ENCODE results near the gene AHNAK2. TPM values are rescaled to one million over a fixed set of nuclear protein-coding genes. Genes with fewer than 3 reads are reported as not detected.

AHNAK2 gene
- total and polyA plus RNA-seq, 2 donors (not counting 1 experiment from before 2014, with no cell fraction given): not detected

DNA sequence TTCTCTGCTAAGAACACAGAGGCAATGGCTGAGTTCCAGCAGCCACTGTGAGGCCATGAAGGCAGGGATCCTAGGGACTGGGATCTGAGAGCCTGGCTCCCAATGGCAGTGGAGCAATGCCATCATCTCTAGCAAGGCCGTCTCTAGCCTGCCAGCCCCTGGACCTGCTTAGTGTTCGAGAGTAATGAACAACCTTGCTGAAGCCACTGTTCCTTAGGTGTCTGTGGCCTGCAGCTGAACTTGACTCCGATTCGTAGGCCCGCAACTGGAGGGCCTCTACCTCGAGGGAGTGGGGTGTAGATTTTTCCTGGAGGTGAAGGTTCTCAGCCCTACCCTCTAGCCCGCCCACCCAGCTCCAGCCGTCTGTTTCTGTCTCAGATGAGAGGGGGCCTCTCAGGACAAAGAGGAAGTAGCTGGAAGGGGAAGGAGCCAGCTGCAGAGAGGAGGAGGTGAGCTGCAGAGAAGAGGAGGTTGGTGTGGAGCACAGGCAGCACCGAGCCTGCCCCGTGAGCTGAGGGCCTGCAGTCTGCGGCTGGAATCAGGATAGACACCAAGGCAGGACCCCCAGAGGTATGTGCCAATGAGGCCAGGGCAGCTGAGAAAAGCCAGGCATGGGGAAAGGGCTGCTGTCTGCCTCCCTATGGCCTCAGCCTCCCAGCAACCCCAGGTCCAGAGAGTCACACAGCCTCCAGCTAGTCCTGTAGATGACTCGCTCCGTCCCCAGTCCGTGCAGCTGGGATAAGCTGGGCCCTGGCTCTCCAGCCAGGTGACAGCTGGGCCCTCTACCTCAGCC lies 53.6 kb downstream of the AHNAK2 start, which contains the start of gene PLD4:
TSS of gene PLD4 (plus strand) at position 459 of the 793 bp plus-strand sequence. CDS start 2,262 bp downstream, outside the sequence.
- H3K27me3 ChIP-seq (replicated peaks in 1 of 4; ENCODE audit: control extremely low read depth in 1 of 4, control insufficient read depth in 3 of 4, insufficient read depth in 4 of 4, low read length in 3 of 4): no peaks in the 10 kb centered on the region
- peak within 1 kb of the TSS; percentile 97 for H3K4me2 ChIP-seq (replicated peaks; ENCODE audit: low read depth, low read length, poor library complexity, severe bottlenecking)
- intact Hi-C loops (cut with micrococcal nuclease): no loop called here
- peaks cover 42% of the 10 kb centered on the region for H3K79me2 ChIP-seq (ENCODE audit: control insufficient read depth, insufficient read depth, low read length)
- WGBS (ENCODE audit: insufficient coverage): 7% methylated on average over 11 of the region's 14 CpGs
- Mint-ChIP-seq H3K4me3 (peak within 1 kb of the TSS; percentile 86), H3K4me1 (peaks cover 74% of the 10 kb centered on the region), H3K27ac (peak within 1 kb of the TSS; percentile 89), H3K27me3 (no peaks in the 10 kb centered on the region), H3K9me3 (ENCODE audit: insufficient read depth) (no peaks in the 10 kb centered on the region)
- peak within 1 kb of the TSS; percentile 73 for H3K9ac ChIP-seq (ENCODE audit: low read length)
- peaks cover 0 to 11% (median 0%) of the 10 kb centered on the region in 3 donors for H3K9me3 ChIP-seq (ENCODE audit: control extremely low read depth in 1 of 3, control insufficient read depth in 2 of 3, insufficient read depth in 1 of 3, low read length in 2 of 3)
- peak within 1 kb of the TSS; percentile 53 to 74 (median 65) for H3K4me3 ChIP-seq (ENCODE audit: control extremely low read depth in 1 of 5, extremely low read depth in 1 of 5, insufficient read depth in 1 of 5, low read depth in 2 of 5, low read length in 4 of 5)
- H2AFZ ChIP-seq (ENCODE audit: insufficient read depth, low read depth, low read length, poor library complexity, severe bottlenecking): peak within 1 kb of the TSS; percentile 57
- DNase-seq: peak; percentile 81
- ChIA-PET CTCF (interaction anchor here (0.6 to 2.3 kb wide), 8 partner anchors 9 to 156 kb away, joined by 3 to 9 read pairs (median 4); no protein-coding TSS in a partner anchor), POLR2A (interaction anchor here (0.6 to 1.1 kb wide), 3 partner anchors 28 to 141 kb away, joined by 3 to 4 read pairs (median 4); partner anchors contain the start of gene GPR132)
- H3K4me1 ChIP-seq (ENCODE audit: control insufficient read depth in 2 of 2, insufficient read depth in 2 of 2, low read length in 2 of 2): peaks cover 52 to 60% of the 10 kb centered on the region in 2 donors
- TF ChIP-seq, protein P1, sequence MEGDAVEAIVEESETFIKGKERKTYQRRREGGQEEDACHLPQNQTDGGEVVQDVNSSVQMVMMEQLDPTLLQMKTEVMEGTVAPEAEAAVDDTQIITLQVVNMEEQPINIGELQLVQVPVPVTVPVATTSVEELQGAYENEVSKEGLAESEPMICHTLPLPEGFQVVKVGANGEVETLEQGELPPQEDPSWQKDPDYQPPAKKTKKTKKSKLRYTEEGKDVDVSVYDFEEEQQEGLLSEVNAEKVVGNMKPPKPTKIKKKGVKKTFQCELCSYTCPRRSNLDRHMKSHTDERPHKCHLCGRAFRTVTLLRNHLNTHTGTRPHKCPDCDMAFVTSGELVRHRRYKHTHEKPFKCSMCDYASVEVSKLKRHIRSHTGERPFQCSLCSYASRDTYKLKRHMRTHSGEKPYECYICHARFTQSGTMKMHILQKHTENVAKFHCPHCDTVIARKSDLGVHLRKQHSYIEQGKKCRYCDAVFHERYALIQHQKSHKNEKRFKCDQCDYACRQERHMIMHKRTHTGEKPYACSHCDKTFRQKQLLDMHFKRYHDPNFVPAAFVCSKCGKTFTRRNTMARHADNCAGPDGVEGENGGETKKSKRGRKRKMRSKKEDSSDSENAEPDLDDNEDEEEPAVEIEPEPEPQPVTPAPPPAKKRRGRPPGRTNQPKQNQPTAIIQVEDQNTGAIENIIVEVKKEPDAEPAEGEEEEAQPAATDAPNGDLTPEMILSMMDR (IDR thresholded peaks at IDR 0.05): no peak
- no peak for TF ChIP-seq EZH2 (IDR thresholded peaks at IDR 0.05; ENCODE audit: borderline replicate concordance, insufficient read depth, low read depth, low read length, poor library complexity, severe bottlenecking)
- peaks cover 0 to 24% of the 10 kb centered on the region in 2 experiments for H3K36me3 ChIP-seq (replicated peaks in 1 of 2; ENCODE audit: control extremely low read depth in 1 of 2, control insufficient read depth in 1 of 2, extremely low read depth in 1 of 2, insufficient read depth in 2 of 2, low read length in 1 of 2)
- ATAC-seq (ENCODE audit: low read depth): peak; percentile 39
- peak within 1 kb of the TSS; percentile 81 to 84 for H3K27ac ChIP-seq (ENCODE audit: low read length in 2 of 2)
- peaks cover 30% of the 10 kb centered on the region for H4K20me1 ChIP-seq (ENCODE audit: control insufficient read depth, insufficient read depth, low read length, poor library complexity, severe bottlenecking)
